Caco-2 (cell line): ENCODE measurements around the gene PPP1R13B. TPM values are rescaled to one million over a fixed set of nuclear protein-coding genes. Genes with fewer than 3 reads are reported as not detected.

Experiments used
- BruUV-seq: library from RNA; stranded (reverse); fragments of 400-500 nt; replicated peaks from 2 replicates; lab custom pipeline; 2021; lab: Mats Ljungman, UMichigan
- CTCF ChIA-PET: fragments of 300-600 bp; sonication (Branson Sonifier 250); formaldehyde crosslinking; loops from one replicate; lab custom pipeline; 2022; ENCODE audit warnings: antibody characterized with exemption; lab: Charles Lee
- POLR2A ChIA-PET: fragments of 300-600 bp; sonication (Branson Sonifier 250); formaldehyde crosslinking; loops from one replicate; lab custom pipeline; 2022; ENCODE audit warnings: antibody characterized with exemption; lab: Charles Lee
- DNase-seq, 2 experiments: peaks; one replicate each; pipeline versions ENCODE4 v3.0.0 to v3.0.0-alpha.2; 2020 to 2022
- H3K27me3 ChIP-seq: replicated peaks from 2 replicates; pipeline ENCODE4 v1.6.0; 2011; ENCODE audit warnings: low read length; ENCODE audit not compliant: control insufficient read depth, insufficient read depth
- H3K36me3 ChIP-seq: 2 replicates; pipeline ENCODE4 v1.5.1; 2011; ENCODE audit warnings: low read length; ENCODE audit not compliant: control insufficient read depth, insufficient read depth
- H3K4me1 ChIP-seq: fragments of 250-450 bp; sonication (Bioruptor Pico); 2 replicates; pipeline ENCODE4 v1.5.1; 2020; ENCODE audit warnings: mild to moderate bottlenecking
- H3K4me3 ChIP-seq: 2 replicates; pipeline ENCODE4 v1.5.1; 2011; ENCODE audit warnings: low read depth, mild to moderate bottlenecking, control low read depth, low read length
- H3K9me3 ChIP-seq: fragments of 250-450 bp; sonication (Bioruptor Pico); 2 replicates; pipeline ENCODE4 v1.5.1; 2020; ENCODE audit warnings: mild to moderate bottlenecking, moderate library complexity
- H3K27ac Mint-ChIP-seq: one replicate; pipeline ENCODE4 v1.8.0; 2022; ENCODE audit warnings: mixed read lengths; ENCODE audit not compliant: unreplicated experiment
- H3K27me3 Mint-ChIP-seq: one replicate; pipeline ENCODE4 v1.8.0; 2022; ENCODE audit warnings: mixed read lengths; ENCODE audit not compliant: insufficient read depth, unreplicated experiment
- H3K36me3 Mint-ChIP-seq: one replicate; pipeline ENCODE4 v1.8.0; 2022; ENCODE audit warnings: mild to moderate bottlenecking, mixed read lengths; ENCODE audit not compliant: insufficient read depth, unreplicated experiment
- H3K4me1 Mint-ChIP-seq: one replicate; pipeline ENCODE4 v1.8.0; 2022; ENCODE audit warnings: low read depth, mixed read lengths; ENCODE audit not compliant: unreplicated experiment
- H3K4me3 Mint-ChIP-seq: one replicate; pipeline ENCODE4 v1.8.0; 2022; ENCODE audit warnings: mild to moderate bottlenecking, moderate library complexity, mixed read lengths; ENCODE audit not compliant: unreplicated experiment
- H3K9me3 Mint-ChIP-seq: one replicate; pipeline ENCODE4 v1.8.0; 2022; ENCODE audit warnings: mixed read lengths; ENCODE audit not compliant: unreplicated experiment
- intact Hi-C: fragments of 100-400 bp; cut with micrococcal nuclease; formaldehyde crosslinking; loops from one replicate; pipeline ENCODE4 v1.10.0; 2022; ENCODE audit not compliant: unreplicated experiment
- total RNA-seq: library from RNA; stranded (reverse); gene quantifications from 2 replicates; pipeline ENCODE4 v1.2.3, GENCODE V29; 2022
- TF ChIP-seq, protein P1 (sequence below), 2 experiments: fragments of 200-600 bp in 1 of 2; IDR thresholded peaks; 1 replicate in 1 of 2; 2 replicates in 1 of 2; pipeline versions ENCODE4 v1.5.1 to v1.8.0; 2011 to 2022; ENCODE audit warnings: antibody characterized with exemption in 1 of 2, control low read depth in 1 of 2, inconsistent platforms in 1 of 2, low read depth in 1 of 2, low read length in 1 of 2, mild to moderate bottlenecking in 1 of 2, moderate library complexity in 1 of 2; ENCODE audit not compliant: insufficient read depth in 1 of 2, severe bottlenecking in 1 of 2, unreplicated experiment in 1 of 2

Gene PPP1R13B
- total RNA-seq, 1 experiment from 2014 or later = 15.8 TPM

- no peaks in the 10 kb centered on the region for H3K9me3 Mint-ChIP-seq
- H3K36me3 Mint-ChIP-seq = peaks cover 13% of the 10 kb centered on the region
- H3K9me3 ChIP-seq = no peaks in the 10 kb centered on the region
- TF ChIP-seq, protein P1, sequence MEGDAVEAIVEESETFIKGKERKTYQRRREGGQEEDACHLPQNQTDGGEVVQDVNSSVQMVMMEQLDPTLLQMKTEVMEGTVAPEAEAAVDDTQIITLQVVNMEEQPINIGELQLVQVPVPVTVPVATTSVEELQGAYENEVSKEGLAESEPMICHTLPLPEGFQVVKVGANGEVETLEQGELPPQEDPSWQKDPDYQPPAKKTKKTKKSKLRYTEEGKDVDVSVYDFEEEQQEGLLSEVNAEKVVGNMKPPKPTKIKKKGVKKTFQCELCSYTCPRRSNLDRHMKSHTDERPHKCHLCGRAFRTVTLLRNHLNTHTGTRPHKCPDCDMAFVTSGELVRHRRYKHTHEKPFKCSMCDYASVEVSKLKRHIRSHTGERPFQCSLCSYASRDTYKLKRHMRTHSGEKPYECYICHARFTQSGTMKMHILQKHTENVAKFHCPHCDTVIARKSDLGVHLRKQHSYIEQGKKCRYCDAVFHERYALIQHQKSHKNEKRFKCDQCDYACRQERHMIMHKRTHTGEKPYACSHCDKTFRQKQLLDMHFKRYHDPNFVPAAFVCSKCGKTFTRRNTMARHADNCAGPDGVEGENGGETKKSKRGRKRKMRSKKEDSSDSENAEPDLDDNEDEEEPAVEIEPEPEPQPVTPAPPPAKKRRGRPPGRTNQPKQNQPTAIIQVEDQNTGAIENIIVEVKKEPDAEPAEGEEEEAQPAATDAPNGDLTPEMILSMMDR (IDR thresholded peaks at IDR 0.05; ENCODE audit: insufficient read depth in 1 of 2, low read depth in 1 of 2, low read length in 1 of 2, severe bottlenecking in 1 of 2, unreplicated experiment in 1 of 2) = no peak
- CTCF ChIA-PET = no interaction called here
- POLR2A ChIA-PET = no interaction called here
- H3K4me1 ChIP-seq = no peaks in the 10 kb centered on the region
- no peak for DNase-seq
- H3K4me3 Mint-ChIP-seq = no peak overlapping the region
- no peak overlapping the region for H3K27ac Mint-ChIP-seq
- H3K36me3 ChIP-seq = no peaks in the 10 kb centered on the region
- H3K27me3 Mint-ChIP-seq = no peaks in the 10 kb centered on the region
- peaks cover 11% of the 10 kb centered on the region for H3K4me1 Mint-ChIP-seq
- no TSS peak for BruUV-seq
- H3K27me3 ChIP-seq = no peaks in the 10 kb centered on the region
- intact Hi-C loops = no loop called here
- H3K4me3 ChIP-seq = no peak overlapping the region
These were observed 80.0 kb downstream of the PPP1R13B start for GRCh38 chr14:103767336-103767894.

DNA sequence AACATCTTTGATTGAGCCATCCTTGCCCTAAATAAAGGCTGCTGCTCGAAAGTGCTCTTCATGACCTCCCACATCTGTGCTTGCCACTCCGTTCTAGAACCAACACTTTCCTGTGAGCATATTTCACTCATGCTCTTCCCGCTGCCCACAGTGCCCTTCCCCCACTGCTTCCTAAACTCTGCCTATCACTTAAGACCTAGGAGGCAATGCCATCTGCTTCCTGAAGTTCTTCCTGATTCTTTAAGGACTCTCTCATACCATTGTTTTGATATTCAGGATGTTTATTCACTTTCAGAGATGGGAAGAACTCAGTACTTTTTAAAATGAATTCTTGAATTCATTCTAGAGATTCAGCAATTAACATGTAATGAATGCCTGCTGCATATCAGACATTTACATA, 81.8 kb downstream of the PPP1R13B start:
- Mint-ChIP-seq H3K27me3 (no peaks in the 10 kb centered on the region), H3K36me3 (peaks cover 13% of the 10 kb centered on the region), H3K27ac (no peak overlapping the region), H3K9me3 (no peaks in the 10 kb centered on the region), H3K4me3 (no peak overlapping the region), H3K4me1 (peaks cover 11% of the 10 kb centered on the region)
- no peak for DNase-seq
- intact Hi-C loops = no loop called here
- no peaks in the 10 kb centered on the region for H3K9me3 ChIP-seq
- TF ChIP-seq, protein P1 (IDR thresholded peaks at IDR 0.05; ENCODE audit: insufficient read depth in 1 of 2, low read depth in 1 of 2, low read length in 1 of 2, severe bottlenecking in 1 of 2, unreplicated experiment in 1 of 2) = no peak
- no peaks in the 10 kb centered on the region for H3K36me3 ChIP-seq
- H3K4me1 ChIP-seq = no peaks in the 10 kb centered on the region
- CTCF ChIA-PET = no interaction called here
- POLR2A ChIA-PET = no interaction called here
- no peaks in the 10 kb centered on the region for H3K27me3 ChIP-seq
- no peak overlapping the region for H3K4me3 ChIP-seq
- BruUV-seq = no TSS peak

DNA sequence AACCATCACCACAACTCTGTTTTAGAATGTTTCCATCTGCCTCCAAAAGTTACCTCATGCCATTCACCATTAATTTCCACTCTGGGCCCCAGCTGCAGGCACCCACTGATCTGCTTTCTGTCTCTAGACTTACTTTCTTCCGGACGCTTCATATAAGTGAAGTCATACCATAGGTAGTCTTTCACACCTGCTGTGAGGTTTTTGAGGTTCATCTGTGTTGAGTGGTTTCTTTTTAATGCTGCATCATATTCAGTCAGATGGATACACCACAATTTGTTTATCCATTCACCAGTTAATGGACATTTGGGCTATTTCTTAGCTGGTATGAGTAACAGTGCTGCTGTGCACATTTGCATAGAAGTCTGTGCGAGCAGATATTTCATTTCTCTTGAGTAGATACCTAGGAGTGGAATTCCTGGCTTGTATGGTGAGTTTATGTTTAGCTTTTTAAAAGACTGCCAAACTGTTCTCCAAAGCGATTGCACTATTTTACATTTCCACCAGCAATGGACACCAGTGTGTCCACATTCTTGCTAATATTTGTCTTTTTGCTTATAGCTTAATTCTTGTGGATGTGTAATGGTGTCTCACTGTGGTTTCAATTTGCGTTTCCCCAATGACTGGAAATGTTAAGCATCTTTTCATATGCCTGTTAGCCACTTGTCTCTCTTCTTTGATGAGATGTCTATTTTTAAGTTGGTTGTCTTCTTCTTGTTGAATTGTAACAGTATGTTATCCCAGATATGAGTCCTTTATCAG, 83.5 kb downstream of the PPP1R13B start:
- no peak for DNase-seq
- BruUV-seq = no TSS peak
- Histone ChIP-seq H3K9me3 (no peaks in the 10 kb centered on the region), H3K4me3 (no peak overlapping the region), H3K36me3 (no peaks in the 10 kb centered on the region), H3K4me1 (no peaks in the 10 kb centered on the region), H3K27me3 (no peaks in the 10 kb centered on the region)
- Mint-ChIP-seq H3K4me3 (no peak overlapping the region), H3K4me1 (peaks cover 11% of the 10 kb centered on the region), H3K27me3 (no peaks in the 10 kb centered on the region), H3K36me3 (peaks cover 13% of the 10 kb centered on the region), H3K9me3 (no peaks in the 10 kb centered on the region), H3K27ac (no peak overlapping the region)
- intact Hi-C loops = no loop called here
- POLR2A ChIA-PET = no interaction called here
- CTCF ChIA-PET = no interaction called here
- TF ChIP-seq, protein P1 (IDR thresholded peaks at IDR 0.05; ENCODE audit: insufficient read depth in 1 of 2, low read depth in 1 of 2, low read length in 1 of 2, severe bottlenecking in 1 of 2, unreplicated experiment in 1 of 2) = no peak
